GM12865 (cell line): ENCODE data around the gene EDA.
A peak's percentile ranks its signal among the peaks of the same experiment; 100 is the strongest.

Source experiments
- DNase-seq: peaks from one replicate; pipeline ENCODE4 v3.0.0; 2010; ENCODE audit warnings: low read depth
- H3K4me3 ChIP-seq: 2 replicates; pipeline ENCODE4 v1.5.1; 2011; ENCODE audit warnings: mild to moderate bottlenecking, low read depth, low read length, control low read depth
- CTCF ChIP-seq: IDR thresholded peaks from 2 replicates; pipeline ENCODE4 v1.5.1; 2011; ENCODE audit warnings: low read length, control low read depth, low read depth, inconsistent platforms; ENCODE audit not compliant: insufficient read depth; ENCODE audit errors: missing control alignments

Gene EDA

DNA sequence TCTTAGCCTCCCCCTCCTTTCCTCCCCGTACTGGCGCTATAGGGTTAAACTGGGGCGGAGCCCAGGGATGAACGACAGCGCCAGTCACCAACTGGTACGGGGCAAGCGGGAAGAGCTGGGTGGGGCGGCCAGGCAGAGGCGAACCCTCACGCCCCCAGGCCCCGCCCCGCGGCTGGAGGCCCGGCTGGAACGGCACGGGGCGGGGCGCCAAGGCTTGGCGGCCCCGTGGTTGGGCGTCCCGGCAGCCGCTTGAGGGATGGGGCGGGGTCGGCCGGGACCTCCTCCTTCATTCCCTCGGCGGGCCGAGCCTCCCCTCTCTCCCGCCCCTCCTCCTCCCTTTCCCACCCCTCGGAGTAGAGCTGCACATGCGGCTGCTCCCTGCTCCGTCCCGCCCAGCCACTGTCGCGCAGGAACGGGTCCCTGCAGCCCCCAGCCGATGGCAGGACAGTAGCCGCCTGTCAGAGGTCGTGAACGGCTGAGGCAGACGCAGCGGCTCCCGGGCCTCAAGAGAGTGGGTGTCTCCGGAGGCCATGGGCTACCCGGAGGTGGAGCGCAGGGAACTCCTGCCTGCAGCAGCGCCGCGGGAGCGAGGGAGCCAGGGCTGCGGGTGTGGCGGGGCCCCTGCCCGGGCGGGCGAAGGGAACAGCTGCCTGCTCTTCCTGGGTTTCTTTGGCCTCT lies at the start of gene EDA:
EDA (plus strand) TSS at position 335 of the 678 bp plus-strand sequence.
- TF ChIP-seq CTCF, result no peak

DNA sequence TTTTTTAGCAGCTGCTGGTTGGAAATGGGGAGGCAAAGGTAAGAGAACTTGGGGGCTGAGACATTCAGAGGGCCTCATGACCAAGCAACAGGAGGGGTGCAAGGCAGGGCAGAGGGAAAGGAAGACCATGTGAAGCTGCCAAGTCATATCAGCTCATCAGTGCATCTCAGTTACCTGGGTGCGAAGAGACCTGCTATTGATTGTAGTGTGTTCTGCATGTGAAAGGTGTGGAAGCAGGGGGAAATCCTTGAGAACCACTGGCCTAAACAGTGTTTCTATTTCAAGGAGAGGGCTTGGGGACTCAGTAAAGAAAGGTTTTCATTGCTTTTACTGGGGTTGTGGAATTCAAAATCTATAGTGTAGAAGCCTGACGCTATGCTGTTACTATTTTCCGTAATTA lies 47.1 kb upstream of the EDA start:
- TF ChIP-seq CTCF, result no peak
- no peak overlapping the region for H3K4me3 ChIP-seq
- no peak for DNase-seq

More for the DNA sequence above, at the start of gene EDA:
- no peak within 1 kb of the TSS for H3K4me3 ChIP-seq
- peak; percentile 46 for DNase-seq

- DNase-seq, result no peak
- H3K4me3 ChIP-seq, result no peak overlapping the region
- no peak for TF ChIP-seq CTCF
Observed at GRCh38 chrX:69597399-69597798, 18.5 kb upstream of the EDA start.

GRCh38 chrX:69600182-69600581 lies 15.7 kb upstream of the EDA start:
- H3K4me3 ChIP-seq, result no peak overlapping the region
- no peak for TF ChIP-seq CTCF
- no peak for DNase-seq

DNA sequence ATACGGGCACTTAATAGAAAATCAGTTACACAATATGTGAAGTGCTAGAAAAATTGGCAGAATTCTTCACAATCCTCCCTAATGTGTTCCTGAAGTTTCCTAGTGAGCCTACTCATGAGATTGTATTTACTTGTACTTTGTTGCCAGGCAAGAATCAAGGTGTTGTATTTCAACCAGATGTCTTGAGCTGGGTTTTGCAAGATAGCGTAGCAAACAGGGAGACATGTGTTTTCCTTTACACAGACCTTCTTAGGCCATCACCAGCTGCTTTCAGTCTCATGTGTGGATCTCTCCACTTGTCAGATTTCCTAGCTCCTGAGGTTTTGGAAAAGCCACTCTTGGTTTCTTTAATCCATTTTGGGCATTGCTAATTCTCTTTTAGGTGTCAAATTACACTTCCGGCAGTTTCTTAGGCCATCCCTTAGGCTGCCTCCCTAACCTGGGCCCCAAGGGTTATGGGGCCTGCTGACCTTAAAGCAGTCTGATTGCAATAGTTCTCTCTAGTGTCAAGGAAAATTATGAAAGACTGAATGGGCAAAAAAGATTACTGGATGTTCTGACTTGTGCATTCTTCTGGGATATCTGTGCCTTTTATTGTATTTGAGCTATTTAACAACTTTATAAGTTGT lies 12.2 kb upstream of the EDA start:
- no peak for TF ChIP-seq CTCF
- no peak for DNase-seq

GRCh38 chrX:69605521-69605920 lies 10.4 kb upstream of the EDA start:
- H3K4me3 ChIP-seq, result no peak overlapping the region
- no peak for TF ChIP-seq CTCF
- DNase-seq, result no peak

More for the DNA sequence above, 12.2 kb upstream of the EDA start:
- no peak overlapping the region for H3K4me3 ChIP-seq
